Caco-2 (cell line): ENCODE results near the gene NOTUM. TPM values are rescaled to one million over a fixed set of nuclear protein-coding genes. Genes with fewer than 3 reads are reported as not detected.
"Not testable (repeated sequence)": the region's sequence is repeated elsewhere in the genome, so short reads cannot be mapped to it uniquely, and the experiment has no call there.

Source experiments
- BruUV-seq: library from RNA; stranded (reverse); fragments of 400-500 nt; replicated peaks from 2 replicates; lab custom pipeline; 2021; lab: Mats Ljungman, UMichigan
- CTCF ChIA-PET: fragments of 300-600 bp; sonication (Branson Sonifier 250); formaldehyde crosslinking; loops from one replicate; lab custom pipeline; 2022; ENCODE audit warnings: antibody characterized with exemption; lab: Charles Lee
- POLR2A ChIA-PET: fragments of 300-600 bp; sonication (Branson Sonifier 250); formaldehyde crosslinking; loops from one replicate; lab custom pipeline; 2022; ENCODE audit warnings: antibody characterized with exemption; lab: Charles Lee
- DNase-seq, 2 experiments: peaks; one replicate each; pipeline versions ENCODE4 v3.0.0 to v3.0.0-alpha.2; 2020 to 2022
- H3K27me3 ChIP-seq: replicated peaks from 2 replicates; pipeline ENCODE4 v1.6.0; 2011; ENCODE audit warnings: low read length; ENCODE audit not compliant: control insufficient read depth, insufficient read depth
- H3K36me3 ChIP-seq: 2 replicates; pipeline ENCODE4 v1.5.1; 2011; ENCODE audit warnings: low read length; ENCODE audit not compliant: control insufficient read depth, insufficient read depth
- H3K4me1 ChIP-seq: fragments of 250-450 bp; sonication (Bioruptor Pico); 2 replicates; pipeline ENCODE4 v1.5.1; 2020; ENCODE audit warnings: mild to moderate bottlenecking
- H3K4me3 ChIP-seq: 2 replicates; pipeline ENCODE4 v1.5.1; 2011; ENCODE audit warnings: low read depth, mild to moderate bottlenecking, control low read depth, low read length
- H3K9me3 ChIP-seq: fragments of 250-450 bp; sonication (Bioruptor Pico); 2 replicates; pipeline ENCODE4 v1.5.1; 2020; ENCODE audit warnings: mild to moderate bottlenecking, moderate library complexity
- H3K27ac Mint-ChIP-seq: one replicate; pipeline ENCODE4 v1.8.0; 2022; ENCODE audit warnings: mixed read lengths; ENCODE audit not compliant: unreplicated experiment
- H3K27me3 Mint-ChIP-seq: one replicate; pipeline ENCODE4 v1.8.0; 2022; ENCODE audit warnings: mixed read lengths; ENCODE audit not compliant: insufficient read depth, unreplicated experiment
- H3K36me3 Mint-ChIP-seq: one replicate; pipeline ENCODE4 v1.8.0; 2022; ENCODE audit warnings: mild to moderate bottlenecking, mixed read lengths; ENCODE audit not compliant: insufficient read depth, unreplicated experiment
- H3K4me1 Mint-ChIP-seq: one replicate; pipeline ENCODE4 v1.8.0; 2022; ENCODE audit warnings: low read depth, mixed read lengths; ENCODE audit not compliant: unreplicated experiment
- H3K4me3 Mint-ChIP-seq: one replicate; pipeline ENCODE4 v1.8.0; 2022; ENCODE audit warnings: mild to moderate bottlenecking, moderate library complexity, mixed read lengths; ENCODE audit not compliant: unreplicated experiment
- H3K9me3 Mint-ChIP-seq: one replicate; pipeline ENCODE4 v1.8.0; 2022; ENCODE audit warnings: mixed read lengths; ENCODE audit not compliant: unreplicated experiment
- intact Hi-C: fragments of 100-400 bp; cut with micrococcal nuclease; formaldehyde crosslinking; loops from one replicate; pipeline ENCODE4 v1.10.0; 2022; ENCODE audit not compliant: unreplicated experiment
- total RNA-seq: library from RNA; stranded (reverse); gene quantifications from 2 replicates; pipeline ENCODE4 v1.2.3, GENCODE V29; 2022
- TF ChIP-seq, protein P1 (sequence below), 2 experiments: fragments of 200-600 bp in 1 of 2; IDR thresholded peaks; 1 replicate in 1 of 2; 2 replicates in 1 of 2; pipeline versions ENCODE4 v1.5.1 to v1.8.0; 2011 to 2022; ENCODE audit warnings: antibody characterized with exemption in 1 of 2, control low read depth in 1 of 2, inconsistent platforms in 1 of 2, low read depth in 1 of 2, low read length in 1 of 2, mild to moderate bottlenecking in 1 of 2, moderate library complexity in 1 of 2; ENCODE audit not compliant: insufficient read depth in 1 of 2, severe bottlenecking in 1 of 2, unreplicated experiment in 1 of 2

NOTUM gene
- total RNA-seq, 1 experiment from 2014 or later = 11.1 TPM

DNA sequence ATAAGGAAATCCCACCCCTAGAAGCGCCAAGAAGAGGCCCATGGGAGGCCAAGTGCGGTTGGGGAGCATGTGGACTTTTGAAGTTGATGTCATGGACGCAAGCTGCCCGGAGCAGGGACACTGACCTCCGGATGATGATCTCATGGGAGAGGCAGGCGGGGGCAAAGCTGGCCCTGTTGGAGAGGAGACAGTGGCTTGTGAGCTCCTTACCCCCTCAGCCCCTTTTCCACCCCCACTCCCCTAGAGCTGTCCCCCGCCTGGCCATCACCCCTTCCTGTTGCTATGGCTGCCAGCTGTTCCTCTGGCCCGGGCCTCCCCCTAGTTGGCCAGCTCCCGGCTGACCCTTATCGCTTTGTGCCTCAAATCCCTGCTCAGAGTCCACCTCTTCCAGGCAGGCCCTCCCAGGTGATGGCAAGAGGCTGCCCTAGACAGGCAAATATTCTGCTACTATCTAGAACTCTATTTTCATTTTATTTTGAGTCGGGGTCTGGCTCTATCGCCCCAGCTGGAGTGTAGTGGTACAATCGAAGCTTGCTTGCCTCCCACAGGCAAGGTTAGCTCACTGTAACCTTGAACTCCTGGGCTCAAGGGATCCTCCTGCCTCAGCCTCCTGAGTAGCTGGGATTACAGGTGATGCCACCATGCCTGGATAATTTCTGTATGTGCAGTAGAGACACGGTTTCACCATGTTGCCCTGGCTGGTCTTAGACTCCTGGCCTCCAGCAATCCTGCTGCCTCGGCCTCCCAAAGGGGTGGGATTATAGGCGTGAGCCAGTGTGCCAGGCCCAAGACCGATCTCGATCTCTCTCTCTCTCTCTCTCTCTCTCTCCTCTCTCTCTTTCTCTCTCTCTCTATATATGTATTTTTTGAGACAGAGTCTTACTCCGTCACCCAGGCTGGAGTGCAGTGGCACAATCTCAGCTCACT is 6.6 kb downstream of the NOTUM start:
- CTCF ChIA-PET = interaction anchor here (0.7 to 1.8 kb wide), 4 partner anchors 13 to 68 kb away, joined by 3 to 5 read pairs (median 5); partner anchors contain the start of genes CENPX, LRRC45 and MAFG
- TF ChIP-seq, protein P1, sequence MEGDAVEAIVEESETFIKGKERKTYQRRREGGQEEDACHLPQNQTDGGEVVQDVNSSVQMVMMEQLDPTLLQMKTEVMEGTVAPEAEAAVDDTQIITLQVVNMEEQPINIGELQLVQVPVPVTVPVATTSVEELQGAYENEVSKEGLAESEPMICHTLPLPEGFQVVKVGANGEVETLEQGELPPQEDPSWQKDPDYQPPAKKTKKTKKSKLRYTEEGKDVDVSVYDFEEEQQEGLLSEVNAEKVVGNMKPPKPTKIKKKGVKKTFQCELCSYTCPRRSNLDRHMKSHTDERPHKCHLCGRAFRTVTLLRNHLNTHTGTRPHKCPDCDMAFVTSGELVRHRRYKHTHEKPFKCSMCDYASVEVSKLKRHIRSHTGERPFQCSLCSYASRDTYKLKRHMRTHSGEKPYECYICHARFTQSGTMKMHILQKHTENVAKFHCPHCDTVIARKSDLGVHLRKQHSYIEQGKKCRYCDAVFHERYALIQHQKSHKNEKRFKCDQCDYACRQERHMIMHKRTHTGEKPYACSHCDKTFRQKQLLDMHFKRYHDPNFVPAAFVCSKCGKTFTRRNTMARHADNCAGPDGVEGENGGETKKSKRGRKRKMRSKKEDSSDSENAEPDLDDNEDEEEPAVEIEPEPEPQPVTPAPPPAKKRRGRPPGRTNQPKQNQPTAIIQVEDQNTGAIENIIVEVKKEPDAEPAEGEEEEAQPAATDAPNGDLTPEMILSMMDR (IDR thresholded peaks at IDR 0.05; ENCODE audit: insufficient read depth in 1 of 2, low read depth in 1 of 2, low read length in 1 of 2, severe bottlenecking in 1 of 2, unreplicated experiment in 1 of 2) = no peak
- no peaks in the 10 kb centered on the region for H3K27me3 Mint-ChIP-seq

DNA sequence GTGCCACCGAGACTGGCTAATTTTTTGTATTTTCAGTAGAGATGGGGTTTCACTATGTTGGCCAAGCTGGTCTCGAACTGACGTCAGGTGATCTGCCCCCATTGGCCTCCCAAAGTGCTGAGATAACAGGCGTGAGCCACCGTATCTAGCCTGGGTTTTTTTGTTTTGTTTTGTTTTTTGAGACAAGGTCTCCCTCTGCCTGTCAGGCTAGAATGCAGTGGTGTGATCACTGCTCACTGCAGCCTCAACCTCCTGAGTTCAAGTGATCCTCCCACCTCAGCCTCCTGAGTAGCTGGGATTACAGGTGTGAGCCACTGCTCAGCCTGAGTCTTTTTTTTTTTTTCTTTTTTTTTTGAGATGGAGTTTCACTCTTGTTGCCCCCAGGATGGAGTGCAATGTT is 7.5 kb downstream of the NOTUM start:
- not testable (repeated sequence) for H3K27ac Mint-ChIP-seq, H3K27me3 Mint-ChIP-seq

More for the DNA sequence above, 6.6 kb downstream of the NOTUM start:
- H3K36me3 Mint-ChIP-seq = peaks cover 15% of the 10 kb centered on the region
- Histone ChIP-seq H3K36me3 (no peaks in the 10 kb centered on the region), H3K4me3 (no peak overlapping the region), H3K9me3 (no peaks in the 10 kb centered on the region), H3K4me1 (peaks cover 26% of the 10 kb centered on the region), H3K27me3 (no peaks in the 10 kb centered on the region)
- POLR2A ChIA-PET = interaction anchor here (0.7 kb wide), 1 partner anchor 10 kb away, joined by 9 read pairs; no protein-coding TSS in a partner anchor
- BruUV-seq = no TSS peak
- no peaks in the 10 kb centered on the region for H3K9me3 Mint-ChIP-seq
- H3K27ac Mint-ChIP-seq = no peak overlapping the region
- intact Hi-C loops = no loop called here
- no peak for DNase-seq
- peaks cover 6% of the 10 kb centered on the region for H3K4me1 Mint-ChIP-seq
- no peak overlapping the region for H3K4me3 Mint-ChIP-seq

DNA sequence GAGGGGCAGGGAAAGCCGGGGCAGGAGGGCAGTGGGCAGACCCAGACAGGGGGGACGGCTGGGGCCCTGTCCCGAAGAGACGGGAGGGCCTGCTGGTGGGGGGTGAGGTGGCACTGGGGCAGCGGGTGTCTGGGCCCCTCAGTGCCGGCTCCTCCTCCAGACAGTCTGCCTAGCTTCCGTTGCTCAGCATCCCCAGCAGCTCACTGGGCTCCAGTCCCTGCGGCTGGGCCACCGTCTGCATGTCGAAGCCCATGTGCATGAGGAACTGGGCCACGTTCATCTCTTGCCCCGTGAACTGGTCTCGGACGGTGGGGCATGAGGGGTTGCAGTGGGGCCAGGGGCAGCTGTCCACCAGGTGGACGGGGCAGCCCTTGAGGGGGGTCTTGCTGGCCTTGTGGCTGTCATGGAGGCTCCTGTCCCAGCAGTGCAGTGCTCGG is 8.2 kb downstream of the NOTUM start:
- TF ChIP-seq, protein P1 (IDR thresholded peaks at IDR 0.05; ENCODE audit: insufficient read depth in 1 of 2, low read depth in 1 of 2, low read length in 1 of 2, severe bottlenecking in 1 of 2, unreplicated experiment in 1 of 2) = no peak
- no peaks in the 10 kb centered on the region for H3K9me3 Mint-ChIP-seq
- H3K4me1 Mint-ChIP-seq = peaks cover 6% of the 10 kb centered on the region
- Histone ChIP-seq H3K36me3 (no peaks in the 10 kb centered on the region), H3K27me3 (no peaks in the 10 kb centered on the region), H3K9me3 (no peaks in the 10 kb centered on the region), H3K4me1 (peaks cover 20% of the 10 kb centered on the region), H3K4me3 (no peak overlapping the region)
- no peak for DNase-seq
- intact Hi-C loops = no loop called here
- no peak overlapping the region for H3K27ac Mint-ChIP-seq
- no peaks in the 10 kb centered on the region for H3K27me3 Mint-ChIP-seq
- POLR2A ChIA-PET = interaction anchor here (0.6 kb wide), 1 partner anchor 72 kb away, joined by 4 read pairs; no protein-coding TSS in a partner anchor
- BruUV-seq = no TSS peak
- H3K4me3 Mint-ChIP-seq = no peak overlapping the region
- CTCF ChIA-PET = no interaction called here
- H3K36me3 Mint-ChIP-seq = peaks cover 10% of the 10 kb centered on the region

More for the DNA sequence above, 7.5 kb downstream of the NOTUM start:
- H3K4me1 Mint-ChIP-seq, H3K4me3 ChIP-seq, H3K27me3 ChIP-seq, DNase-seq, H3K9me3 ChIP-seq, H3K9me3 Mint-ChIP-seq, H3K4me3 Mint-ChIP-seq, BruUV-seq, intact Hi-C loops, H3K36me3 ChIP-seq: not testable (repeated sequence)
- CTCF ChIA-PET = interaction anchor here (0.7 kb wide), 1 partner anchor 15 kb away, joined by 5 read pairs; no protein-coding TSS in a partner anchor
- POLR2A ChIA-PET = interaction anchor here (0.7 kb wide), 1 partner anchor 9 kb away, joined by 9 read pairs; no protein-coding TSS in a partner anchor
- H3K36me3 Mint-ChIP-seq = peaks cover 10% of the 10 kb centered on the region
- peaks cover 20% of the 10 kb centered on the region for H3K4me1 ChIP-seq
